ENCODE data around the gene CES1. TPM values are rescaled to one million over a fixed set of nuclear protein-coding genes. Genes with fewer than 3 reads are reported as not detected.
"Not testable (repeated sequence)": the region's sequence is repeated elsewhere in the genome, so short reads cannot be mapped to it uniquely, and the experiment has no call there.

The CES1 gene
- total RNA-seq, 1 donor from 2014 or later: not detected

DNA sequence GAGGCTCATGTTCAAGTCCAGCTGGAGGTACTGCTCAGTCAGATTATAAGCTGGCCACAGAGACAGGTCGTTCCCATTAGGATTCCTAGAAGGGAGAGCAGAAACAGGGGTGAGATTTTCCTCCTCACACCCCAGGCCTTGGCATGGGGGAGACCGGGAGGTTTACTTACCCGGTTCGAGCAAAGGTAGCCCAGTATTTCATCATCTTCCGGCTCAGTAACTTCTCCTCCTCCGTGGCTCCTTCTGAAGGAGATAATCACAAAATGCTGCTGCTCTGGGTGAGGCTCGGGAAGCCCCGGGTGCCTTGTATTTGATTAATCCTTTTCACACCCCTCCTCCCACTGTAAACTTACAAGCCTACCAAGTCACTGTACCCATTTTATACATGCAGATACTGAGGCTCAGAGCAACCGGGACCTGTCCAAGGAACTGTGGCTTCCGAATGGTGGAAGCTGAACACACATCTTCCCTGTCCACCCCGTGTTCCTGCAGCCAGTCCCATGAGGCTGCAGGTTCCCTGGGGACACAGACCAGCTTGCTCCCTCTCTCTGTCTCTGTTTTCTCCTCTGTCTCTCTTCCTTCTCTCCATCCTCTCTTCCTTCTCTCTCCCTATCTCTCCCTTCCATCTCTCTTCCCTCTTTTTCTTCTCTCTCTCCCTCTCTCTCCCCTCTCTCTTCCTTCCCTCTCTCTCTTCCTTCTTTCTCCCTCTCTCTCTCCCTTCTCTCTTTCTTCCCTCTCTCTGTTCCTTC, 13.9 kb upstream of the CES1 start:
- Mint-ChIP-seq H3K27ac (no peak overlapping the region), H3K27me3 (ENCODE audit: insufficient read depth) (peaks cover 11% of the 10 kb centered on the region), H3K4me3 (no peak overlapping the region), H3K9me3 (no peaks in the 10 kb centered on the region), H3K4me1 (ENCODE audit: low read depth) (no peaks in the 10 kb centered on the region), H3K36me3 (ENCODE audit: low read depth) (no peaks in the 10 kb centered on the region)
- DNase-seq (ENCODE audit: low spot score): no peak
- intact Hi-C loops (cut with micrococcal nuclease): loop anchor here (10.0 kb wide), 1 partner anchor 302 kb away; no protein-coding TSS in a partner anchor

- intact Hi-C loops (cut with micrococcal nuclease): loop anchor here (1.0 to 10.0 kb wide), 3 partner anchors 131 to 474 kb away; no protein-coding TSS in a partner anchor
- H3K4me3 Mint-ChIP-seq: no peak overlapping the region
- H3K27me3 Mint-ChIP-seq (ENCODE audit: insufficient read depth): peaks cover 7% of the 10 kb centered on the region
- no peaks in the 10 kb centered on the region for H3K36me3 Mint-ChIP-seq (ENCODE audit: low read depth)
- no peak overlapping the region for H3K27ac Mint-ChIP-seq
- H3K9me3 Mint-ChIP-seq: no peaks in the 10 kb centered on the region
- DNase-seq (ENCODE audit: low spot score): no peak
- H3K4me1 Mint-ChIP-seq (ENCODE audit: low read depth): no peaks in the 10 kb centered on the region
Measured at GRCh38 chr16:55843105-55843395, 10.2 kb upstream of the CES1 start.

- Mint-ChIP-seq H3K4me1 (ENCODE audit: low read depth) (no peaks in the 10 kb centered on the region), H3K27me3 (ENCODE audit: insufficient read depth) (peaks cover 7% of the 10 kb centered on the region), H3K27ac (no peak overlapping the region), H3K4me3 (no peak overlapping the region), H3K36me3 (ENCODE audit: low read depth) (no peaks in the 10 kb centered on the region), H3K9me3 (no peaks in the 10 kb centered on the region)
- intact Hi-C loops (cut with micrococcal nuclease): loop anchor here (1.0 to 10.0 kb wide), 4 partner anchors 130 to 475 kb away; no protein-coding TSS in a partner anchor
- DNase-seq (ENCODE audit: low spot score): no peak
Measured at GRCh38 chr16:55842369-55843104, 9.6 kb upstream of the CES1 start.

GRCh38 chr16:55839115-55839514, 6.2 kb upstream of the CES1 start:
- Mint-ChIP-seq H3K9me3 (no peaks in the 10 kb centered on the region), H3K4me3 (no peak overlapping the region), H3K4me1 (ENCODE audit: low read depth) (no peaks in the 10 kb centered on the region), H3K27me3 (ENCODE audit: insufficient read depth) (peaks cover 9% of the 10 kb centered on the region), H3K36me3 (ENCODE audit: low read depth) (no peaks in the 10 kb centered on the region), H3K27ac (no peak overlapping the region)
- no peak for DNase-seq (ENCODE audit: low spot score)
- intact Hi-C loops (cut with micrococcal nuclease): no loop called here

DNA sequence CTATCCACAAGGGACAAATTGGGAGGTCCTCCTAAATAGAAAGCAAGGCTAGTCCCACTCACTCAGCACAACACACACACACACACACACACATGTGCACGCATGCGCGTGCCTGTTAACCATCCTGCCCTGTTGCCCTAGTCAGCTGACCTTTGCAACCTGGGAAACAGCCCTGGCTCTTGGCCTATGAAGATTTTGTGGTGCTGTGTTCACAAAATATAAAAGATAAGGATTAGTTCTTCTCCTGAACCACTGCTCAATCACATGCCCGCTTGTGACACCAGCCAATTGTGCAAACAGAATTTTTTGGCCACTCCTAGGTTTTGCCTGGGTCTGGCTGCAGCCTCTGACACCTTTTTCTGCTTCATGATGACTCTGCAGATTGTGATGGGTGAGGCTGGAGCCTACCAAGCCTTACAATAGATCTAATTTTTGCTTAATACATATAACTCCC, 3.3 kb upstream of the CES1 start:
- Mint-ChIP-seq H3K9me3 (no peaks in the 10 kb centered on the region), H3K36me3 (ENCODE audit: low read depth) (no peaks in the 10 kb centered on the region), H3K27ac (no peak overlapping the region), H3K4me1 (ENCODE audit: low read depth) (no peaks in the 10 kb centered on the region), H3K27me3 (ENCODE audit: insufficient read depth) (peaks cover 9% of the 10 kb centered on the region), H3K4me3 (no peak overlapping the region)
- intact Hi-C loops (cut with micrococcal nuclease): no loop called here
- no peak for DNase-seq (ENCODE audit: low spot score)

GRCh38 chr16:55835581-55835980, 2.7 kb upstream of the CES1 start:
- no peaks in the 10 kb centered on the region for H3K4me1 Mint-ChIP-seq (ENCODE audit: low read depth)
- H3K36me3 Mint-ChIP-seq (ENCODE audit: low read depth): no peaks in the 10 kb centered on the region
- H3K27me3 Mint-ChIP-seq (ENCODE audit: insufficient read depth): peaks cover 9% of the 10 kb centered on the region
- no peaks in the 10 kb centered on the region for H3K9me3 Mint-ChIP-seq
- no peak overlapping the region for H3K27ac Mint-ChIP-seq
- H3K4me3 Mint-ChIP-seq: no peak overlapping the region
- DNase-seq (ENCODE audit: low spot score): no peak
- intact Hi-C loops (cut with micrococcal nuclease): no loop called here

DNA sequence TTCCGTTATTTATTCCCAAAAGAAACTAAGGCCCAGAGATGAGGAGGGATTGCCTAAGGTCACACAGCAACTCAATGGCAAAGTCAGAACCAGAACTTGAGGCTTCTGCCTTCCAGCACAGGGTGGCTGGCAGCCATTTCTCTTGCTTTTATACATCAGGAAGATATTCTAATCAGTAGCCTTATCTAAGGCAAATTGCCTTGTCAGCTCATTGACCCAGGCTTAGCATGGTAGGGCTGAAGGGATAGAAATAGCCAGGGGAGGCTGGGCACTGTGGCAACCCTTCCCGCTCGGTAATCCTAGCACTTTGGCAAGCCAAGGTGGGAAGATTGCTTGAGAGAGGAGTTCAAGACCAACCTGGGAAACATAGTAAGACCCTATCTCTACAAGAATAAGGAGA, 2.3 kb upstream of the CES1 start:
- H3K36me3 Mint-ChIP-seq (ENCODE audit: low read depth); H3K27ac Mint-ChIP-seq; DNase-seq (ENCODE audit: low spot score); H3K27me3 Mint-ChIP-seq (ENCODE audit: insufficient read depth); intact Hi-C loops (cut with micrococcal nuclease); H3K4me3 Mint-ChIP-seq; H3K4me1 Mint-ChIP-seq (ENCODE audit: low read depth); H3K9me3 Mint-ChIP-seq: not testable (repeated sequence)

DNA sequence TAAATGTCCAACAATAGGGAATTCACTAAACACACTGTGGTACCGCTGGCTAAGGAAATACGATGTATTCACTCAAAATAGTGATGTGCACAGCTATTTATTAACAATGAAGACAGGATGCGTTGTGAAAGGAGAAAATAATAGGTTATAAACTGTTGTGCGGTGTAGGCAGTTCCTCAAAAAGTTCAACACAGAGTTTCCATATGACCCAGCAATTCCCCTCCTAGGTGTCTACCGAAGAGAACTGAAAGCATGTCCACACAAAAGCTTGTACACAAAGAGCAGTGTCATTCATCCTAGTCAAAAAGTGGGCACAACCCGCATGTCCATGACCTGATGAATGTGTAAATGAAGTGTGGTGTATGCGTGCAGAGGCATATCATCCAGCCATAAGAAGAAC, 1.2 kb upstream of the CES1 start:
- H3K27me3 Mint-ChIP-seq (ENCODE audit: insufficient read depth): peaks cover 6% of the 10 kb centered on the region
- no peaks in the 10 kb centered on the region for H3K36me3 Mint-ChIP-seq (ENCODE audit: low read depth)
- H3K4me3 Mint-ChIP-seq: no peak overlapping the region
- H3K9me3 Mint-ChIP-seq: no peaks in the 10 kb centered on the region
- no peaks in the 10 kb centered on the region for H3K4me1 Mint-ChIP-seq (ENCODE audit: low read depth)
- no peak overlapping the region for H3K27ac Mint-ChIP-seq
- intact Hi-C loops (cut with micrococcal nuclease): no loop called here
- DNase-seq (ENCODE audit: low spot score): no peak

GRCh38 chr16:55832425-55832772, 497 bp downstream of the CES1 start:
- no peak overlapping the region for H3K27ac Mint-ChIP-seq
- H3K9me3 Mint-ChIP-seq: no peaks in the 10 kb centered on the region
- no peak overlapping the region for H3K4me3 Mint-ChIP-seq
- H3K36me3 Mint-ChIP-seq (ENCODE audit: low read depth): no peaks in the 10 kb centered on the region
- intact Hi-C loops (cut with micrococcal nuclease): no loop called here
- peaks cover 3% of the 10 kb centered on the region for H3K27me3 Mint-ChIP-seq (ENCODE audit: insufficient read depth)
- DNase-seq (ENCODE audit: low spot score): no peak
- no peaks in the 10 kb centered on the region for H3K4me1 Mint-ChIP-seq (ENCODE audit: low read depth)

DNA sequence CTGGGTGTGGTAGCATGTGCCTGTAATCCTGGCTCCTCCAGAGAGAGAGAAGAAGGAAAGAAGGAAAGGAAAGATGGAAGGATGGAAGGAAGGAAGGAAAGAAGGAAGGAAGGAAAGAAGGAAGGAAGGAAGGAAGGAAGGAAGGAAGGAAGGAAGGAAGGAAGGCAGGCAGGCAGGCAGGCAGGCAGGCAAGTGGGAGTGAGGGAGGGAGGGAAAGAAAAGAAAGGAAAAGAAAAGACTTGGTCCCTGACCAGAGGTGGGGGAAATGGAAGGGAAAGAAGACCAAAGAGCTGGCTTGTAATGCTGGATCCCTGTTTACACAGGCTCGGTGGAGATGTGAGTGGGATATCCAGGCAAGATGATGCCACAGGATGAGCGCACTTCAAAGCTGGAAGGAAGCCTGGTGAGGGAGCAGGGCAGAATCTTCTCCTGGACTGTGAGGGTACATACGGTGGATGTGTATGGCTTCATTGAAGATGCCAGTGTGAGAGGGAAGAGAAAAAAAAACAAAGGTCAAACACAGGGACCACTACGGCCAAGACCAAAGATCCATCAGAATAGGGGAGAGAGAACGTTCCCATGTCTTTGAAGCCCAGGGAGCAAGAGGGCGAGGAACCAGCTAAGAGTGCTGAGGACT, 2.1 kb downstream of the CES1 start:
- intact Hi-C loops (cut with micrococcal nuclease): no loop called here
- no peak overlapping the region for H3K4me3 Mint-ChIP-seq
- no peaks in the 10 kb centered on the region for H3K9me3 Mint-ChIP-seq

GRCh38 chr16:55829232-55829631, 3.7 kb downstream of the CES1 start:
- intact Hi-C loops (cut with micrococcal nuclease); DNase-seq (ENCODE audit: low spot score); H3K36me3 Mint-ChIP-seq (ENCODE audit: low read depth); H3K27ac Mint-ChIP-seq; H3K4me1 Mint-ChIP-seq (ENCODE audit: low read depth); H3K4me3 Mint-ChIP-seq; H3K9me3 Mint-ChIP-seq; H3K27me3 Mint-ChIP-seq (ENCODE audit: insufficient read depth): not testable (repeated sequence)

More for the DNA sequence above, 2.1 kb downstream of the CES1 start:
- Mint-ChIP-seq H3K27me3 (ENCODE audit: insufficient read depth) (no peaks in the 10 kb centered on the region), H3K4me1 (ENCODE audit: low read depth) (no peaks in the 10 kb centered on the region), H3K36me3 (ENCODE audit: low read depth) (no peaks in the 10 kb centered on the region), H3K27ac (no peak overlapping the region)
- DNase-seq (ENCODE audit: low spot score): no peak

DNA sequence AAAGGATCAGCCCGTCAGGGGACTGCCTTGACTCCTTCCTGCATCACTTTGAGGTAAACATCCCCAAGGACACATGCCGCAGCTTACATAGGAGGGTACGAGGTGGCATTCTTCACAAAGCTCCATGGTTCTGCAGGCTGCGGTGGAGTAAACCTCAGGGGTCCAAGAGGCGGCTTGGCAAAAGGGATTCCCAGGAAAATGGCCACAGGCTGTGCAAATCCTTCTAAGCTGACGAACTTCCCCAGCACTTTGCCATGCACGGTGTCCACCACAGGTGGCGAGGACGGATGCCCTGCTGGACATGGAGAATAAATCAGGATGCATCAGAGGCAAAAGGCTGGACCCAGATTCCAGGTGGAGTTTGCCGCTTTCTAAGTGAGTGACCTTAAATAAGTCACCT, 4.2 kb downstream of the CES1 start:
- intact Hi-C loops (cut with micrococcal nuclease): no loop called here
- H3K36me3 Mint-ChIP-seq (ENCODE audit: low read depth): no peaks in the 10 kb centered on the region
- no peak overlapping the region for H3K4me3 Mint-ChIP-seq

DNA sequence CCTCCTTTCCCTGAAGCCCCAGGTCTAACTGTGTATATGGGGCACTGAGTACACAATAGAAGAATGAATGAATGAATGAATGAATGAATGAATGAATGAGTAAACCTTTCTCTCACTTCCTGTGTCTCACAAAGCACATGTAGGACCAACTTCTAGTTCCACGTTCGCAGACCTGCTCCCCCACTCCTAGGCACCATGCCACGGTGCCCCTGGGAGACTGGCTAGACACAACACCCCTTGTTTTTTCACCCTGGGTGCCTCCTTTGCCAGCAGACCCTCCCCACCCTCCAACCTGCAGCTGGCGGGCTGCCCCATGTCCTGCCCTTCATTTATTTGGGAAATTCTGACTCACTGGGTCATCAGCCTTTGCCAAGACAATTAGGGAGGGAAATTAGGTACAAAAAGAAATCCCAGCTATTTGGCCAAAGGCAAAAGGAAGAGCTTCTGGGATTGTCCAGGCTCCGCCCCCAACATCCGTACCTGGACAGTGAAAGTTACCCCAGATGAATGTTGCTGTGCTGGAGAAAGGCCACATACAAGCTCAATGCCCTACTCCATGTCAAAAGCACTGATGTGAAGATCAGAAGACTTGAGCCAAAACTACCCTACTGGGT, 7.7 kb downstream of the CES1 start:
- Mint-ChIP-seq H3K4me3 (no peak overlapping the region), H3K4me1 (ENCODE audit: low read depth) (no peaks in the 10 kb centered on the region), H3K27me3 (ENCODE audit: insufficient read depth) (peaks cover 2% of the 10 kb centered on the region), H3K27ac (no peak overlapping the region), H3K9me3 (no peaks in the 10 kb centered on the region), H3K36me3 (ENCODE audit: low read depth) (no peaks in the 10 kb centered on the region)
- no peak for DNase-seq (ENCODE audit: low spot score)
- intact Hi-C loops (cut with micrococcal nuclease): no loop called here

More for the DNA sequence above, 4.2 kb downstream of the CES1 start:
- Mint-ChIP-seq H3K27ac (no peak overlapping the region), H3K9me3 (no peaks in the 10 kb centered on the region), H3K27me3 (ENCODE audit: insufficient read depth) (no peaks in the 10 kb centered on the region), H3K4me1 (ENCODE audit: low read depth) (no peaks in the 10 kb centered on the region)
- no peak for DNase-seq (ENCODE audit: low spot score)
